ENCODE results near the gene MAN1A1.

DNA sequence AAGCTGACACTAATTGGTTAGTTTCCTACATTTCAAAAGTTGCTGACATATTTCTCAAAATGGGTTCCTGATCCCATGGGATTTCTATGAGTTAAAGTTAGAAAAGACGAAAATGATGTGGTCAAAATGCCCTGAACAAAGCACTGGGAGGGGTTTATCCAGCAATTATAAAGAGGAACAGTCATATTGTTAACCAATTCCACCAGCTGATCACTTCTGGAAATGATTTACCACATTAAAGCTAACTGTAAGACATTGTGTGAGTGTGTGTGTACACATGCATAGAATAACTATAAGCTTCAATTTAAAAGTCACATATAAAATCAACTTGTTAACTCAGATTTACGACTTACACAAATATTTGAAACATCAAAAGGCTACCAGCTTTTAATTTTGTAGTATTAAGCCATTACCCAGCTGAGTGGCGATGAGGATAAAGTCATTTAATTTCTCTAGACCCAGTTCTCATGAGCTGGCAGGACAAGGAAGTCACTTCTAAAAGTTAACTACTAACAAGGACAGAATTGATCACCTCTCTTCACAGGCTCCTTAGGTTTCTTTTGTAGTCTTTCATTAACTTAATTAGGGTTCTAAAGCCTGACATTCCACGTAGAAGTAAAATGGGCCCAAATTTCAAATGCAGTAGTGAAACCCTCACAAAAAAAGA lies 40.4 kb downstream of the MAN1A1 start:
- TF ChIP-seq, protein P1, sequence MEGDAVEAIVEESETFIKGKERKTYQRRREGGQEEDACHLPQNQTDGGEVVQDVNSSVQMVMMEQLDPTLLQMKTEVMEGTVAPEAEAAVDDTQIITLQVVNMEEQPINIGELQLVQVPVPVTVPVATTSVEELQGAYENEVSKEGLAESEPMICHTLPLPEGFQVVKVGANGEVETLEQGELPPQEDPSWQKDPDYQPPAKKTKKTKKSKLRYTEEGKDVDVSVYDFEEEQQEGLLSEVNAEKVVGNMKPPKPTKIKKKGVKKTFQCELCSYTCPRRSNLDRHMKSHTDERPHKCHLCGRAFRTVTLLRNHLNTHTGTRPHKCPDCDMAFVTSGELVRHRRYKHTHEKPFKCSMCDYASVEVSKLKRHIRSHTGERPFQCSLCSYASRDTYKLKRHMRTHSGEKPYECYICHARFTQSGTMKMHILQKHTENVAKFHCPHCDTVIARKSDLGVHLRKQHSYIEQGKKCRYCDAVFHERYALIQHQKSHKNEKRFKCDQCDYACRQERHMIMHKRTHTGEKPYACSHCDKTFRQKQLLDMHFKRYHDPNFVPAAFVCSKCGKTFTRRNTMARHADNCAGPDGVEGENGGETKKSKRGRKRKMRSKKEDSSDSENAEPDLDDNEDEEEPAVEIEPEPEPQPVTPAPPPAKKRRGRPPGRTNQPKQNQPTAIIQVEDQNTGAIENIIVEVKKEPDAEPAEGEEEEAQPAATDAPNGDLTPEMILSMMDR (IDR thresholded peaks at IDR 0.05), result no peak
- TF ChIP-seq POLR2A (IDR thresholded peaks at IDR 0.05), result no peak

All from right lobe of liver (tissue), 4 donors.